HepG2 (cell line): ENCODE results near the gene CDC25C. TPM values are rescaled to one million over a fixed set of nuclear protein-coding genes. Genes with fewer than 3 reads are reported as not detected.

Source experiments
- ATAC-seq: fragments of 200-7000 bp; cut with Tn5 transposase; 3 replicates; pipeline ENCODE4 v1.9.1; 2020; ENCODE audit warnings: mild to moderate bottlenecking, moderate library complexity
- BruUV-seq: library from RNA; stranded (reverse); fragments of 400-500 nt; replicated peaks from 2 replicates; lab custom pipeline; 2021; lab: Mats Ljungman, UMichigan
- CTCF ChIA-PET: fragments of 300-600 bp; formaldehyde crosslinking; extraction: SDS; loops from one replicate; lab custom pipeline; 2021; ENCODE audit warnings: low total read pairs, inconsistent platforms, low intra/inter-chr PET ratio; lab: Yijun Ruan, JAX
- POLR2A ChIA-PET: fragments of 350-600 bp; sonication (Branson Sonifier 250); formaldehyde crosslinking; loops from one replicate; lab custom pipeline; 2020; ENCODE audit warnings: antibody characterized with exemption, inconsistent platforms; lab: Yijun Ruan, JAX
- DNase-seq: peaks from one replicate; pipeline ENCODE4 v3.0.0-alpha.2; 2015; ENCODE audit warnings: low spot score
- FAIRE-seq: peaks from 3 replicates; lab custom pipeline; 2011; peaks lifted over from hg19 to GRCh38; lab: Jason Lieb, UNC
- H2AFZ ChIP-seq: one replicate; pipeline ENCODE4 v1.6.1; 2011; ENCODE audit warnings: low read length, inconsistent platforms
- H3K27ac ChIP-seq: fragments of 300-600 bp; 3 replicates; pipeline ENCODE4 v1.8.0; 2011; ENCODE audit warnings: mixed run types, mild to moderate bottlenecking, mixed read lengths, low read length, inconsistent platforms; ENCODE audit not compliant: insufficient read depth; ENCODE audit errors: extremely low read length
- H3K27me3 ChIP-seq, 2 experiments: fragments of 200-600 bp in 1 of 2; 2 replicates in 1 of 2; 3 replicates in 1 of 2; pipeline versions ENCODE4 v1.6.0 to v1.8.0; 2011; ENCODE audit warnings: low read length in 2 of 2, mild to moderate bottlenecking in 2 of 2, moderate library complexity in 2 of 2, inconsistent platforms in 1 of 2; ENCODE audit not compliant: insufficient read depth in 2 of 2, control insufficient read depth in 1 of 2
- H3K36me3 ChIP-seq, 2 experiments: fragments of 200-600 bp in 1 of 2; replicated peaks in 1 of 2; 2 replicates in 1 of 2; 3 replicates in 1 of 2; pipeline versions ENCODE4 v1.5.1 to v1.8.0; 2011; ENCODE audit warnings: low read length in 2 of 2, inconsistent platforms in 1 of 2; ENCODE audit not compliant: insufficient read depth in 2 of 2, control insufficient read depth in 1 of 2
- H3K4me1 ChIP-seq: 2 replicates; pipeline ENCODE4 v1.5.1; 2012; ENCODE audit warnings: low read length, inconsistent platforms; ENCODE audit not compliant: insufficient read depth
- H3K4me2 ChIP-seq: 2 replicates; pipeline ENCODE4 v1.6.0; 2011; ENCODE audit warnings: low read depth, low read length, inconsistent platforms
- H3K4me3 ChIP-seq, 3 experiments: fragments of 200-600 bp in 1 of 3; sonication (generic), shearing (Covaris generic) in 1 of 3; replicated peaks in 1 of 3; 2 replicates each; pipeline ENCODE4 v1.5.1; 2011 to 2016; ENCODE audit warnings: low read length in 3 of 3, inconsistent platforms in 2 of 3, low read depth in 2 of 3, mild to moderate bottlenecking in 2 of 3, control low read depth in 1 of 3, mixed read lengths in 1 of 3; ENCODE audit not compliant: insufficient read depth in 1 of 3
- H3K79me2 ChIP-seq: one replicate; pipeline ENCODE4 v1.6.1; 2011; ENCODE audit warnings: low read length, inconsistent platforms; ENCODE audit not compliant: insufficient read depth
- H3K9ac ChIP-seq: 2 replicates; pipeline ENCODE4 v1.6.0; 2011; ENCODE audit warnings: mild to moderate bottlenecking, low read depth, low read length, inconsistent platforms; ENCODE audit not compliant: insufficient read depth
- H3K9me3 ChIP-seq: 2 replicates; pipeline ENCODE4 v1.5.1; 2012; ENCODE audit warnings: mild to moderate bottlenecking, low read length
- H4K20me1 ChIP-seq: 2 replicates; pipeline ENCODE4 v1.6.0; 2011; ENCODE audit warnings: inconsistent platforms, mild to moderate bottlenecking, low read length, moderate library complexity; ENCODE audit not compliant: insufficient read depth
- ATF5 ChIP-seq: sonication (generic); formaldehyde crosslinking; IDR thresholded peaks from 2 replicates; pipeline ENCODE4 v1.4.0; 2020; ENCODE audit warnings: mild to moderate bottlenecking, low read depth, missing genetic modification reagents
- FOXA1 ChIP-seq, 2 experiments: fragments of 450-650 bp in 1 of 2; sonication (generic) in 1 of 2; formaldehyde crosslinking in 1 of 2; IDR thresholded peaks; 2 replicates each; pipeline versions ENCODE4 v1.4.0 to v1.6.1; 2016 to 2020; ENCODE audit warnings: missing genetic modification reagents in 1 of 2
- FOXK1 ChIP-seq: sonication (generic); formaldehyde crosslinking; IDR thresholded peaks from 2 replicates; pipeline ENCODE4 v1.4.0; 2020; ENCODE audit warnings: low read depth, missing genetic modification reagents, borderline replicate concordance
- KAT7 ChIP-seq: IDR thresholded peaks from 2 replicates; pipeline ENCODE4 v1.6.1; 2018; ENCODE audit warnings: borderline replicate concordance, missing compliant biosample characterization
- NFE2 ChIP-seq: sonication (generic); formaldehyde crosslinking; IDR thresholded peaks from 2 replicates; pipeline ENCODE4 v1.4.0; 2020; ENCODE audit warnings: missing genetic modification reagents
- REST ChIP-seq, 2 experiments: IDR thresholded peaks; 2 replicates each; pipeline ENCODE4 v1.6.1; 2011 to 2012; ENCODE audit warnings: low read length in 2 of 2, borderline replicate concordance in 1 of 2, low read depth in 1 of 2, mild to moderate bottlenecking in 1 of 2, moderate library complexity in 1 of 2
- TP53 ChIP-seq: sonication (generic); formaldehyde crosslinking; conservative IDR thresholded peaks from 2 replicates; pipeline ENCODE4 v1.4.0; 2020; ENCODE audit warnings: missing genetic modification reagents
- ZNF781 ChIP-seq: sonication (generic); formaldehyde crosslinking; IDR thresholded peaks from 2 replicates; pipeline ENCODE4 v1.5.1; 2020; ENCODE audit warnings: borderline replicate concordance, mild to moderate bottlenecking, missing genetic modification reagents; ENCODE audit errors: not compliant biosample characterization
- WGBS: methylation state at CpG from one replicate; pipeline ENCODE4 v1.1.6; 2017; ENCODE audit warnings: low lambda C conversion rate; 5-methylcytosine and 5-hydroxymethylcytosine counted together
- in situ Hi-C: cut with HindIII; loops from 2 replicates; pipeline ENCODE4 v1.10.0; 2017; ENCODE audit warnings: low pct_unique_long_range_greater_than_20kb; ENCODE audit not compliant: extremely low pct_ligation_motif_present
- intact Hi-C: fragments of 100-400 bp; cut with micrococcal nuclease; formaldehyde crosslinking; loops from one replicate; pipeline ENCODE4 v1.10.0; 2022; ENCODE audit not compliant: unreplicated experiment
- polyA plus RNA-seq, 8 experiments: library from polyadenylated mRNA; depleted of rRNA in 3 of 8; stranded (reverse) in 7 of 8; unstranded in 1 of 8; fragments of >200 nt; fragmentation: Illumina TruSeq in 4 of 8; extraction: Trizol in 4 of 8; gene quantifications; 2 replicates each; pipeline versions ENCODE4 v1.2.1 to v1.2.3, GENCODE V29; 2011 to 2016; ENCODE audit warnings: low read depth in 4 of 8, missing spikeins in 1 of 8, mixed read lengths in 1 of 8; ENCODE audit not compliant: insufficient read depth in 1 of 8
- total RNA-seq, 5 experiments: library from RNA; depleted of rRNA; stranded (reverse); fragments of >200 nt; fragmentation: Illumina TruSeq; extraction: Trizol; gene quantifications; 2 replicates each; pipeline ENCODE4 v1.2.3, GENCODE V29; 2016; ENCODE audit warnings: low read depth in 1 of 5
- TF ChIP-seq, protein P1 (sequence below): sonication (generic); formaldehyde crosslinking; IDR thresholded peaks from 2 replicates; pipeline ENCODE4 v1.4.0; 2020; ENCODE audit warnings: missing genetic modification reagents
- TF ChIP-seq, protein P2 (sequence below): sonication (generic); formaldehyde crosslinking; IDR thresholded peaks from 2 replicates; pipeline ENCODE4 v1.4.0; 2020; ENCODE audit warnings: missing genetic modification reagents, mild to moderate bottlenecking, borderline replicate concordance

Gene CDC25C
- total and polyA plus RNA-seq, 2 of the 13 experiments (the other 11 are each of a cell fraction or from before 2014, with no cell fraction given) = 17.7 to 27.6 TPM

GRCh38 chr5:138338411-138339090 is 6.9 kb upstream of the CDC25C start (continued):
- no peak for TF ChIP-seq REST (IDR thresholded peaks at IDR 0.05; ENCODE audit: borderline replicate concordance in 1 of 2, low read depth in 1 of 2, low read length in 2 of 2)

DNA sequence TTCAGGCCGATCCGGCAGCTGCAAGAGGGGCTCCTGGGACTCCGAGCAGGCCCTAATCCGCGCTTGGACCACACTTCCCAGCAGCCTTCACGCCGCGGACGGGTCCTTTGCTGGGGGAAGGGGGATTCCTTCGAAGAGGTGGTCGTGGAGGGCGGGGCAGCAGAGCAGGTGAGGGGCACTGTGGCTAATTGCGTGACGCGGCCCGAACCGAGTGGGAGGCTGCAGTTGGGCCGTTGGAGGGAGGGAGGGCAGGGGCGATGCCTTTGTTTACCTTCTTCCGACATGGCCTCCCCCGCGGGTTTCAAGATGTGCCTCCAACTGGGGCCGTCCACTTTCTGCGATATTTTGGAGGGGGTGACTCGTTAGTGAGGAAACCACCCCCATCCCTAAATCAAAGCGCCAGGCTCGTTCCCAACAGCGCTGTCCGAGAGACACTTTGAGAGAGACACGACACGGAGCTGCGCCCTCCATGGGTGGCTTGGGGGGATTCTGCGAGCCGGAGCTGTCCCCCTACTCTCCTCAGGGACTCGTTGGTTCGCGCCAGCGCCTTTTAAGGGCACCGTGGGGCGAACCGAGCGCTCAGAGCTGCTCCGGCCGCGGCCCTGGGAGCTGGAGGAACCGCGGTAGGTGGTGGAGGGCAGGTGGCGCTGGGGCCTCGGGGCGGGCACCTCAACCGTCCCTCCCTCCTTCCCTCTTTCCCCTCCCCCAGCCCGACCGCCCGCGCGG is 6.2 kb upstream of the CDC25C start, which contains the start of gene FAM53C:
Gene FAM53C, plus strand, starts transcription at position 582 of the 726 bp plus-strand sequence. CDS start 3,070 bp downstream, outside the sequence.
- intact Hi-C loops = loop anchor here (2.0 to 10.0 kb wide), 2 partner anchors 15 to 207 kb away; partner anchors contain the start of genes ETF1 and KDM3B
- CTCF ChIA-PET = interaction anchor here (2.6 kb wide), 1 partner anchor 15 kb away, joined by 14 read pairs; the partner anchor contains the start of gene KDM3B
- WGBS = 0% methylated on average over 1 of the region's 56 CpGs
- Histone ChIP-seq H2AFZ (peak within 1 kb of the TSS; percentile 85), H3K27ac (peak within 1 kb of the TSS; percentile 99), H3K9ac (peak within 1 kb of the TSS; percentile 99), H3K36me3 (peaks cover 0 to 7% of the 10 kb centered on the region in 2 experiments; a peak in 2 of 5 replicates), H3K27me3 (no peaks in the 10 kb centered on the region; a peak in 1 of 5 replicates), H3K4me3 (peak within 1 kb of the TSS; percentile 73 to 80 (median 78)), H3K4me2 (peak within 1 kb of the TSS; percentile 97), H3K4me1 (peaks cover 51% of the 10 kb centered on the region), H3K79me2 (peaks cover 34% of the 10 kb centered on the region), H3K9me3 (no peaks in the 10 kb centered on the region), H4K20me1 (peaks cover 4% of the 10 kb centered on the region; the same call in 1 of the 2 replicates)
- no TSS peak for BruUV-seq
- in situ Hi-C loops = no loop called here
- ATAC-seq = peak; percentile 93
- POLR2A ChIA-PET = interaction anchor here (0.6 to 6.4 kb wide), 13 partner anchors 9 to 586 kb away, joined by 3 to 111 read pairs (median 4); partner anchors contain the start of genes BRD8, CDC23, ETF1 and HSPA9
- DNase-seq = peak; percentile 83
- peak; percentile 60 for FAIRE-seq
- TF ChIP-seq KAT7 (CRISPR knock-in tag) = no peak; the same call in 1 of the 2 replicates
- no peak for TF ChIP-seq ATF5 (CRISPR knock-in tag)
- peak; percentile 97 for TF ChIP-seq FOXK1 (CRISPR knock-in tag)
- TF ChIP-seq NFE2 (CRISPR knock-in tag) = 0 out of 2 replicates have a peak, but pooled peaks have one; percentile 40
- TF ChIP-seq, protein P1, sequence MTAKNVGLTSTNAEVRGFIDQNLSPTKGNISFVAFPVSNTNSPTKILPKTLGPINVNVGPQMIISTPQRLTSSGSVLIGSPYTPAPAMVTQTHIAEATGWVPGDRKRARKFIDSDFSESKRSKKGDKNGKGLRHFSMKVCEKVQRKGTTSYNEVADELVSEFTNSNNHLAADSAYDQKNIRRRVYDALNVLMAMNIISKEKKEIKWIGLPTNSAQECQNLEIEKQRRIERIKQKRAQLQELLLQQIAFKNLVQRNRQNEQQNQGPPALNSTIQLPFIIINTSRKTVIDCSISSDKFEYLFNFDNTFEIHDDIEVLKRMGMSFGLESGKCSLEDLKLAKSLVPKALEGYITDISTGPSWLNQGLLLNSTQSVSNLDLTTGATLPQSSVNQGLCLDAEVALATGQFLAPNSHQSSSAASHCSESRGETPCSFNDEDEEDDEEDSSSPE (CRISPR knock-in tag) = peak; percentile 68
- no peak for TF ChIP-seq TP53
- peak; percentile 73 for TF ChIP-seq FOXA1 (IDR thresholded peaks at IDR 0.05)
- peak; percentile 94 for TF ChIP-seq FOXA1 (CRISPR knock-in tag; IDR thresholded peaks at IDR 0.05)
- TF ChIP-seq ZNF781 (CRISPR knock-in tag) = peak; percentile 18
- TF ChIP-seq, protein P2, sequence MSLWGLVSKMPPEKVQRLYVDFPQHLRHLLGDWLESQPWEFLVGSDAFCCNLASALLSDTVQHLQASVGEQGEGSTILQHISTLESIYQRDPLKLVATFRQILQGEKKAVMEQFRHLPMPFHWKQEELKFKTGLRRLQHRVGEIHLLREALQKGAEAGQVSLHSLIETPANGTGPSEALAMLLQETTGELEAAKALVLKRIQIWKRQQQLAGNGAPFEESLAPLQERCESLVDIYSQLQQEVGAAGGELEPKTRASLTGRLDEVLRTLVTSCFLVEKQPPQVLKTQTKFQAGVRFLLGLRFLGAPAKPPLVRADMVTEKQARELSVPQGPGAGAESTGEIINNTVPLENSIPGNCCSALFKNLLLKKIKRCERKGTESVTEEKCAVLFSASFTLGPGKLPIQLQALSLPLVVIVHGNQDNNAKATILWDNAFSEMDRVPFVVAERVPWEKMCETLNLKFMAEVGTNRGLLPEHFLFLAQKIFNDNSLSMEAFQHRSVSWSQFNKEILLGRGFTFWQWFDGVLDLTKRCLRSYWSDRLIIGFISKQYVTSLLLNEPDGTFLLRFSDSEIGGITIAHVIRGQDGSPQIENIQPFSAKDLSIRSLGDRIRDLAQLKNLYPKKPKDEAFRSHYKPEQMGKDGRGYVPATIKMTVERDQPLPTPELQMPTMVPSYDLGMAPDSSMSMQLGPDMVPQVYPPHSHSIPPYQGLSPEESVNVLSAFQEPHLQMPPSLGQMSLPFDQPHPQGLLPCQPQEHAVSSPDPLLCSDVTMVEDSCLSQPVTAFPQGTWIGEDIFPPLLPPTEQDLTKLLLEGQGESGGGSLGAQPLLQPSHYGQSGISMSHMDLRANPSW (CRISPR knock-in tag) = no peak; the same call in 1 of the 2 replicates
